HG03565 (cell line): Measurements from ENCODE around the gene FAM118A.
"Not testable (repeated sequence)": the region's sequence is repeated elsewhere in the genome, so short reads cannot be mapped to it uniquely, and the experiment has no call there.

ENCODE experiments used
- ATAC-seq: cut with Tn5 transposase; IDR thresholded peaks from one replicate; pipeline ENCODE4 v1.9.1; 2021; ENCODE audit warnings: mild to moderate bottlenecking, moderate library complexity; ENCODE audit not compliant: unreplicated experiment

The FAM118A gene

GRCh38 chr22:45308957-45309421 lies 745 bp upstream of the FAM118A start:
- no peak for ATAC-seq

- no peak for ATAC-seq
Measured at GRCh38 chr22:45310331-45310976, 720 bp downstream of the FAM118A start.

- ATAC-seq, result no peak
Measured at GRCh38 chr22:45310977-45311531, 1.3 kb downstream of the FAM118A start.

- ATAC-seq, result no peak
Measured at GRCh38 chr22:45312415-45312814, 2.7 kb downstream of the FAM118A start.

GRCh38 chr22:45312856-45313255 lies 3.1 kb downstream of the FAM118A start:
- ATAC-seq, result no peak

GRCh38 chr22:45314054-45314721 lies 4.5 kb downstream of the FAM118A start:
- no peak for ATAC-seq

- ATAC-seq, result no peak
Measured at GRCh38 chr22:45314786-45315185, 5.1 kb downstream of the FAM118A start.

- ATAC-seq, result no peak
Measured at GRCh38 chr22:45316796-45317526, 7.2 kb downstream of the FAM118A start.

GRCh38 chr22:45317551-45318167 lies 7.9 kb downstream of the FAM118A start:
- no peak for ATAC-seq

GRCh38 chr22:45318168-45318557 lies 8.4 kb downstream of the FAM118A start:
- no peak for ATAC-seq

GRCh38 chr22:45318558-45319323 lies 9.0 kb downstream of the FAM118A start:
- no peak for ATAC-seq

- no peak for ATAC-seq
Measured at GRCh38 chr22:45319324-45319685, 9.6 kb downstream of the FAM118A start.

GRCh38 chr22:45320357-45320976 lies 10.7 kb downstream of the FAM118A start:
- no peak for ATAC-seq

- no peak for ATAC-seq
Measured at GRCh38 chr22:45321827-45322226, 12.1 kb downstream of the FAM118A start.

- ATAC-seq, result no peak
Measured at GRCh38 chr22:45322873-45323525, 13.3 kb downstream of the FAM118A start.

- no peak for ATAC-seq
Measured at GRCh38 chr22:45323695-45324094, 14.0 kb downstream of the FAM118A start.

- no peak for ATAC-seq
Measured at GRCh38 chr22:45324311-45324711, 14.6 kb downstream of the FAM118A start.

GRCh38 chr22:45328261-45328660 lies 18.5 kb downstream of the FAM118A start:
- not testable (repeated sequence) for ATAC-seq

- ATAC-seq, result no peak
Measured at GRCh38 chr22:45328822-45329529, 19.2 kb downstream of the FAM118A start.
